GM19193 (cell line): ENCODE data around the gene NAP1L1.

Source experiments
- POLR2A ChIP-seq: IDR thresholded peaks from 4 replicates; pipeline ENCODE4 v1.6.1; 2011; ENCODE audit not compliant: insufficient read depth, insufficient read length; ENCODE audit errors: extremely low read depth

NAP1L1 gene

DNA sequence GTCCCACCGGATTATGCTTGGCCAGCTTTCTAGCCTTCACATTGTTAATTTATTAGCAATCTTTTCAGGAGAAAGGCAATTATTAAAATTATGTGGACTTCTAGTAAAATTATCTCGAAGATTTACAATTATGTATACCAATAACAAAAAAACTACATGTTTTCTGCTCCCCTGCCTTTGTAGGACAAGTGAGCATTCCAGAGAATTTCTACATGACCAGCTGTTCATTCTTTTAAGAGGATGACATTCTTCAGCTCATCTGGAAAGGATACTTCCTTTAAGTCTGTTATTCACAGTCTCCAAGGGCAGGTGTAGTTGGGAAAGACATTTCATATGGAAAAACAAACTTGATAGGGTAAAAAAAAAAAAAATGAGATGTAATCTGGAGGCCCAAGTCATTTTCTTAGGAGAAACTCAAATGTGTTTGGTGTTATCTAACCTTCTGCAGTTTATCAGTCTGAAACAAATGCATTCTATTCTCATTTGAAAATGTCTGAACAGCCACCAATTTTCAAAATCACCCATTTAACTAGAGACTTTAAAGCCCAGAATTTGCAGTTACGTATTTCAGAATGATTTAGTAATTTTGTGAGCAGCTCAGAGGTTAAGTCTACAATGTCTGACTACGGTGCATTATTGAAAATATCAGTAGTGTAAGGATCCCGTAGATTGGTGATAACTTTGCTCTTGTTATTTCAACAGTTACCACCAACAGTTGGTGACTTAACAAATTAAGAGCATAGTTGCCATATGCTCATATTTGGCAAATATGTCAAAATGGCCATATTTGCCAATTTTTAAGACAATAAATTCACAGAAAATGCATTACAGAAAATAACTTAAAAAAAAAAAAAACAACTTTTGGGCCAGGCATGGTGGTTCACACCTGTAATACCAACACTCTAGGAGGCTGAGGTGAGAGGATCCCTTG, 51.1 kb downstream of the NAP1L1 start:
- no peak for TF ChIP-seq POLR2A

DNA sequence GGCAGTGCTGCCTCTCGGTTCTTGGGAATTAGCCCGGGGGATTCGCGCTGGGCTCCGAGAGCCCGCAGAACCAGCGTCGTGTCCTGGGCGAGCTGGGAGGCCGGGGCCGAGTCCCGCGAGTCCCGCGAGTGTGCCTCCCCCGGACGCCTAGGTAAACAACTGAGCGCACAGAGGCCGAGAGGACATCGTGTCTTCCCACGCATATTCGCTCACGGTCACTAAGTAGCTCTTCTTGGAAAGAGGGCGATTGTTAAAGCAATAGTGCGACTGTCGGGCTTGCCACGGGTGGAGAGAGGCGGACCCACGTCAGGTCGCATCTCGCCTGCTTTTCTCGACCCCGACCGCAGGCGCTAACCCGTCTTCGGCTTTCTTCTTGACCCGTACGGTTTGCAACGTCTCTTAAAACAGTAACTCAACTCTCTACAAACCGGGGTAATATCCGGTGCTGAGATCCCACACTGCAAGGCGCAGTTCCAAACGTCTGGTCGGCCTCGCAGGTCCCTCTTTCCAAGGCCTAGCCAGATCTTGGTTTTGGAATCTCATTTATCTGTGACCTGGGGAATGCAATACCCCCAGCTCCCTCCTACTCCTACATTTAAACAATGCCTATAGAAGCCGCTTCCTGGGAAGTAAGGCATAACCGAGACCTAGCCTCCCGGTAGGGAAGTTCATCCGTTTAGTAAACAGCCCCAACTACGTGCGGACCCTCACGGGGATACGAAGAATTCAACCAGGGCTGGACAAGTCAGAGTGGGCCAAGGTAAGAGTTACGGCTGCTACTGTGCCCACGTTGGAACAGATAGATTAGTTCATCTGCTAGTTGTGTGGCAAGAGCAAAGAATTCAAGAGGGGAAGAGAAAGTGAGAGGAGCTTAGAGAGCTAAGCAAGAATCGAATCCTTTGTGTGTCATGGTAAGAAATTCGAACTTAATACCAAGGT, 52.2 kb downstream of the NAP1L1 start:
- TF ChIP-seq POLR2A = no peak

DNA sequence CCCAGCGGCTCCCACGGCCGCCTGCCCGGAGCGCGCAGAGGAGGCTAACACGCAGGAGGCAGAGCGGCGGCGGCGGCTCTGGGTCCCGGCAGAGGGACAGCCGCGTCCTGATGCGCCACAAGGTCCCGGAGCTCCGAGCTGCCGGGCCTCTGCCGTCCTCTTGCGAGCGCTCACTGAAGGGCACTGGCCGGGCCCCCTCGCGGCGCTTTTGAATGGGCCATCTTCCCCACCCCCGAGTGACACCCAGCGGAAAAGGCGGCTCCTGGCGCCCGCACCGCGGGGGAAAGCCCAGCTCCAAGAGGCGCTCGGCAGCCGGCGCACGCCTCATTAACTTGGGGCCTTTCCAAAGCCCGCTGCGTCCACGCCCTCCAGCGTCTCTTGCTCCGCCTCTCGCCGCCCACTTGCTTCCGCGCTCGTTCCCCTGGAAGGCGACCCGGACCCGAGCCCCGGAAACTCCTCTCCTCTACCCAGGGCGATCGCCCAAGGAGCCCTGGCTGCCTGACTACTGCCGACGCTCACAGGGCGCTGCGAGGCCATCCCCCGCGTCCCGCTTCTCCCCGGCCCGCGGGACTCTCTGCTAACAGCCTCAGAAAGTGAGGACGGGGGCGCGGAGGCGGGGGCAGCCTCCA, 53.0 kb downstream of the NAP1L1 start, which contains the start of gene PHLDA1:
Gene PHLDA1 (minus strand): TSS at position 363 of the 629 bp plus-strand sequence.
- TF ChIP-seq POLR2A = peak; percentile 98

DNA sequence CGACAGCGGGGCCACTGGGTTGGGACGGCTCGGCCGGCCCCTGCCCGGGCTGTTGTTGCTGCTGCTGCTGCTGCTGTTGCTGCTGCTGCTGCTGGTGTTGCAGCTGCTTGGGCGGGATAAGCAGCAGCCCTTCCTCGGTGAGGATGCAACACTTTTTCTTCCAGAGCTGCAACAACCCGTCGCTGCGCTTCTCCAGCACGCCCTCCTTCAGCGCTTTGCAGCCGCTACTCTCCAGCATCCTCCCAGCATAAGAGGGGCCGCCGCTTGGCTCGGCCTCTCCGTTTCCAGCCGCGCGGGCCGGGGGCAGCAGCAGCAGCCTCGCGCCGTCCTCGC, 53.4 kb downstream of the NAP1L1 start:
- TF ChIP-seq POLR2A = no peak

DNA sequence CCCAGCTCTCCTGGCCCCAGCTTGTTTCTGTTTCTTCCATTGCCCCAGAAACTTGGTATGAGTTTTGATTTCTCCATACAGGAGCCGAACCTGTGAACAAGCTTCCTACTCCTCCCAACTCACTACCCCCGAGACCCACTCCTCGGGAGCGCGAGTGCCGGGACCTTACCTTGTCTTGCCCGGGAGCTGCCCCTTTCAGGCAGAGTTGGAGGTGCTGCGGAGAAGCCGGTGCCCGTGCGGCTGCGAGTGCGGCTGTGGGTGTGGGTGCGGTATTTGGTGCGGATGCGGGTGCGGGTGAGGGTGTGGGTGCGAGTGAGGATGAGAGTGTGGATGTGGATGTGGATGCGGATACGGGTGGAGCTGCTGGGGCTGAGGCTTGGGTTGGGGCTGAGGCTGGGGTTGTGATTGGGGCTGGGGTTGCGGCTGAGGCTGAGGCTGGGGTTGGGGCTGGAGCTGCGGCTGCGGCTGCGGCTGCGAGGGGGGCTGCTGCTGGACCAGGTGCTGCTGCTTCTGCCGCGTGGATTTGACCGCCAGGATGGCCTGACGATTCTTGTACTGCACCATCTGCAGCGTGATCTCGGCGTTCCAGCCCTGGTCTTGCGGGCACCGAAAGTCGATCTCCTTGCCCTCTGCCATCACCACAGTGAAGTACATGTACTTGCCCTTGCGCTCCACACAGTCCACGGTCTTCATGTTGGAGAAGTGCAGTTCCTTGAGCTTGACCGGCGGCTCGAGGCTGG, 54.0 kb downstream of the NAP1L1 start:
- TF ChIP-seq POLR2A = peak; percentile 26

DNA sequence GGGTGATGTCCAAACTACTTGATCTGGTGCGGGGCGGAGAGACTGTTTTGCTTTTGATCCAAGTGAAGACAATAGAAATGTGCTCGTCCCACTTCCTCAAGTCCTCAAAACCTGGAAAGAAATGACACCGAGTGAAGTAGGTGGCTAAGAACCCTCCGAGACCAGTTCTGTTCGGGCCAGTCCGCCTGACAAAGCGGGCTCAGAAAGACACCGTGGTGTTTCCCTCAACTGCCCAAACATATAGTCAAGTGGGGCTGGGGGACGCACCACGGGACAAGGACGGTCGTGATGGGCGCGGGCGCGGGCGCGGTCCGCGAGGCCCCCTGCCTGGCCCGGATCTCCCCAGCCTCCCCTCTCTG, 54.5 kb downstream of the NAP1L1 start:
- no peak for TF ChIP-seq POLR2A

DNA sequence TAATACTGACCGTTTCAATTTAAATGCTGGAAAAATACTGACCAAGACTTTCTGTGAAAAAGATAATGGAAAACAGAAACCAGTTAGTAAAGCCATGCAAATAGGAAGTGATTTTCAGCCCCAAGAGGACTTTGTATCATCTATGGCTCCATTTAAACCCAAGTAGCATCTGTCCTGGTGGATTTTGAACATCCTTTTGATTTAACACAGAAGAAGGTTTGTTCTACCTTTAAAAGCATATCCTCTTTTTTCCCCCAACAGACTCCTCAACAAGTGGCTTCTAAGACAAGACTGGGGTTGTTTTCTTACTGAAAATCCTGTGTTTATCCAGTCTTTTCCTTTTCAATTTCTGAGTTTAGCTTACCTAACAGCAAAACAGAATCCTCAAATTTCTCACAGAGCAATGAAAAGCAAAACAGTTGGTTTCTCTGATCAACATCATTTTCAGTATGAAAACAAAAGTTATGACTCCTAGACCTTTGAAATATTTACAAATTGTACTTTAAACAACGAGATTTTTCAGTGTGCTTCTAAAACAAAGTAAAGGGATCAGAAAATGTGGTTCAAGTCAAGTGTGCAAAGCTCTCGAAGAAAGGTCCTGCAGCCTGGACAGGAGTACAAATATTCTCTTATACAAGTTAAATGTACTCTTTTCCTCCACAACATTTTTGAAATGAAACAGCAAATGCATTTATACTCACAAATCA, 55.8 kb downstream of the NAP1L1 start:
- TF ChIP-seq POLR2A = no peak

DNA sequence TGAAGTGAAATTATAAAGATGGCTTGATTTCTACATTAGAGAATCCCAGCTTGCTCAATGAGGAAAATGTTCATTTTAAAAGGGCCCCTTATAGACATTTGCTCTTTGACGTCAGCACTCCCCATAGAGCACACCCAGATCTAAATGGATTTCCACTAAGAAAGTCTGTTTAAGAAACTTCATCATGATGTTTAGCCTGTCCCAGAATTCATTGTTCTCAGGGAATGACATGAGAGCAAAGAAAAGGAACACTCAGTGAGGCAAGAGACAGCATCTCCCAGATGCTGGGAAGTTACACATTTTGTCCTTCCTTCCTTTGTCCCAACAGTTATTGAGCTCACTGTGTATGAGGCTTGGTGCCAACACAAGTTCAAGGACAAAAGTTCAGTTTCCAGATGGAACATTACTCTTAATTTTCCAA, 57.8 kb downstream of the NAP1L1 start:
- TF ChIP-seq POLR2A = no peak

DNA sequence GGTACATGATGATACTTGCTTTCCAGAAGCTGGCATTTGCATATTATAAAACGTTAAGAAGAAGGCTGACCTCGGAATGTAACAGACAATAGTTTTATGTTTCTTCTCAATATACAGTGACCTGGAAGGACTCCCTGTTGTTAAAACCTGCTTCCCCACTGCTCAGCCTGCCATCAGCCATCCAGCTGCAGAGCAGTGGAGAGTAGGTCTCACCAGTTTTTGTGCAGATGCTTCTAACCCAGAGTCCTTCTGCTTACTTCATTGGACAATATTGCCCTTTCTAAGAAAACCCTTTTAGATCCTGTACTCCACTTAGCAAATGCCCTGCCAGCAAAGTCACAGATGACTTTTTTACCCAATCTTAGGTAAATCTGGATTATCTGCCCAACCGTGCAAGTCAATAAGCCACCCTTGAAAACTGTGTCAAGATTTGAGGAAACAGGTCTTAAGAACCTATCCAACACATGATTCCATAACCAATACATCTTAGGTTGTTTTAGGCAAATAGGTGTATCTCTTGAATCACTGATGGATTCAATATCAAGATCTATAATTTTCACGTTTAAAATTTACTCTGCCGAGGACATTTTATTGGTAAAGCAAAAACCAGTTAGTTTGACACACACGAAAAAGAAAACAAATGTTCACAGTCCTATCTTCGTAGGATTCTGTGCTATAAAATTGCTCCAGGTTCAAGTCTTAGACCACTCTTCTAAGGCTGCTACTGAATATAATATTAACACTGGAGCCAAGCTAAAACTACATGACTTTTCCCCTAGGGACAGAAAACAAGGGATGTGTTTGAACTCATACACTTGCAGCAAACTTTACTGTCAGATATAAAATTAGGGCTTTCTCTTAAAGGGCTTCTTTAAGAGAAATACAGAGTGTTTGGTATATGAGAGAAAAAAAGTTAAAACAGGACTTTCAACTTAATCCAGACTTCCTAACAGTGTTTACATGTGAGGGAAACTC, 58.6 kb downstream of the NAP1L1 start:
- no peak for TF ChIP-seq POLR2A

DNA sequence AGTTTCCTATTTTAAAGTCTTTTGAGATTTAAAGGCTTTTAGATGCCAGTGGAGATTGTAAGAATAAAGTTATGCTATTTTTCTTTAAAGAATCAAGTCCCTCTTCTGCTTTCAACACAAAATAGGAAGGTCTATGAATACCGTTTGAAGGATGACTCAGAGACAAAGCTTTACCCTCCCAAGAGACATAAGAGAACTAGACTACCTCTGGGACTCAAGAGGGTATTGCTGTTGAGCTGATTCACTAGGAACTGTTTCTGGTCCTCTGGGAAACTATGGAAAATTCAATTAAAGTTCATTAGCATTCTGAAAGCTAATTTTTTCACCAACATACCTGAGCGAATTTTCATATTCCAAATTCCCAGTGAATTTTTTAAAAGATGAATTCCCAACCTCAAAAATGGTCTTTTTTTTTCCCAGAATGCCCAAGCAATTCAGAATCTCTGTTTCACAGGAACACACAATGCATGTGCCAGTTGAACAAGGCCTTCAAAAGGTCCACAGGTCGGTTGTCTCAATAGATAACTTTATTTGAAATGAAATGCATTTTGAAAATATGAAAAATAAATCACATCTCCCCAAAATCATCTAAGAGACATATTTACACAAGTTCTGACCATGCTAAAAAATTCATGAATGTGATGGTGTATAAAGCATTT, 59.4 kb downstream of the NAP1L1 start:
- no peak for TF ChIP-seq POLR2A

DNA sequence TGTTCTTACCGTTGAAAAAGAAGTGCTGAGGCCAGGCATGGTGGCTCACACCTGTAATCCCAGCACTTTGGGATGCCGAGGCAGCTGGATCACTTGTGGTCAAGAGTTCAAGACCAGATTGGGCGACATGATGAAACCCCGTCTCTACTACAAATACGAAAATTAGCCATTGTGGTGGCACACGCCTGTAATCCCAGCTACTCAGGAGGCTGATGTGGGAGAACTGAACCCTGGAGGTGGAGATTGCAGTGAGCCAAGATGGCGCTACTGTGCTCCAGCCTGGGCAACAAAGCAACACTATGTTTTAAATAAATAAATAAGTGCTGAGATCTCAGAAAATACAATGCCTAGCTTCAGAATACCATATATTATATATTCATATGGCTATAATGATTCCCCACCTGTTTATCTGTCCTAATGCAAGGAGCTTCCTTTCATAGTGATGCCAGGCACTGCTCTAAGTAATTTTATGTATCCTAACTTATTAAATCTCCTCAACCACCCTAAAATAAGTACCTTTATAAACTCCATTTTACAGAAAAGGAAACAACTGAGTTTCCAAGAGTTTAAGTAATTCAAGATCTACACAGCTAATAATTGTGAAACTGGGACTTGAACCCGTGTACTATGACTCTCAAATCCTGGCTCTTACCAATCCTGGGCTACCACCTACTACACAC, 60.2 kb downstream of the NAP1L1 start:
- TF ChIP-seq POLR2A = no peak

DNA sequence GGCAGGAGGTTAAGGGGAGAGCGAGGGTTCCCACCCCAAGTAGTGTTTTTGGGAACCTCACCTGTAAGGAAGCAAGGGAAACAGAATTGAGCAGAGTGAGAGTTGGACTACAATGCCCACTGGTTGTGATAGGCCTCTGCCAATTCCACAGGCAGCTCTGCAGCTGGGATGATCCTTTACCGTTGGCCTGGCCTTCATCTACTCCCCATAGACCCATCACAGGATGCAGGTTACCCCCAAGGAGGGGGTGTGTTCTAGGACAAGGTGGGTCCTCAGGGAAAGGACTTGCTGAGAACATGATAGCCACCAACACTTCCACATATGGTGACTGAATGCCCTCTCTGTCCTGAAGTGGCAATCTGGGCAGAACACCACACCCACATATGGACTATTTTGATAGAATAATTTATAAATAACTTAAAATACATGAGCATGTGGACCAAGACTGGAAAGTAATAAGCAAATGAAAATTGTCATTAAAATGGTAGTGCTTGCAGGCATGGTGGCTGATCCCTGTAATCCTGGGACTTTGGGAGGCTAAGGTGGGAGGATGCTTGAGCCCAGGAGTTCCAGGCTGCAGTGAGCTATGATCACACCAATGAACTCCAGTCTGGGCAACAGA, 61.3 kb downstream of the NAP1L1 start:
- TF ChIP-seq POLR2A = no peak

DNA sequence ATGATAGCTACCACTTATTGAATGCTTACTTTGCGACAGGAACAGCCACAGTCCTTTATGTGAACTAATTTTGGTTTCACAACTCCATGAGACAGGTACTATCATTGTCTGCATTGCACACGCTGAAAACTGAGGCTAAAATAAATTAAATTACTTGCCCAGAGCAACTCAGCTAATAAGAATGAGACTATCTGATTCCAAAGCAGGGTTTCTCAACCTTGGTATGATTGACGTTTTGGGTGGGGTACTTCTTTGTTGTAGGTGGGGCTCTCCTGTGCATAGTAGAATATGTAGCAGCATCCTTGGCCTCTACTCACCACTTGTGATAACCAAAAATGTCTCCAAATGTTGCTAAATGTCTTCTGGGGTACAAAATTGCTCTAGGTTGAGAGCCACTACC, 62.0 kb downstream of the NAP1L1 start:
- no peak for TF ChIP-seq POLR2A
